BE2C (cell line): Measurements from ENCODE around the gene ADCK2.
"Not testable (repeated sequence)": the region's sequence is repeated elsewhere in the genome, so short reads cannot be mapped to it uniquely, and the experiment has no call there.

Source experiments
- DNase-seq: peaks from one replicate; pipeline ENCODE4 v3.0.0-alpha.2; 2020
- H3K27me3 ChIP-seq: fragments of 250-450 bp; sonication (Bioruptor Pico); 2 replicates; pipeline ENCODE4 v1.5.1; 2020; ENCODE audit warnings: mild to moderate bottlenecking
- H3K36me3 ChIP-seq: fragments of 250-450 bp; sonication (Bioruptor Pico); 2 replicates; pipeline ENCODE4 v1.5.1; 2020; ENCODE audit warnings: mild to moderate bottlenecking
- H3K4me1 ChIP-seq: fragments of 250-450 bp; sonication (Bioruptor Pico); 2 replicates; pipeline ENCODE4 v1.5.1; 2020
- H3K4me3 ChIP-seq: 2 replicates; pipeline ENCODE4 v1.5.1; 2011; ENCODE audit warnings: low read depth, low read length
- H3K9me3 ChIP-seq: fragments of 250-450 bp; sonication (Bioruptor Pico); 2 replicates; pipeline ENCODE4 v1.5.1; 2020
- CTCF ChIP-seq: IDR thresholded peaks from 2 replicates; pipeline ENCODE4 v1.5.1; 2012; ENCODE audit warnings: mild to moderate bottlenecking, low read depth, low read length

The ADCK2 gene

GRCh38 chr7:140686921-140687320, 14.2 kb downstream of the ADCK2 start:
- no peak for DNase-seq
- no peaks in the 10 kb centered on the region for H3K27me3 ChIP-seq
- no peaks in the 10 kb centered on the region for H3K36me3 ChIP-seq
- H3K9me3 ChIP-seq: no peaks in the 10 kb centered on the region
- TF ChIP-seq CTCF: no peak
- no peak overlapping the region for H3K4me3 ChIP-seq
- no peaks in the 10 kb centered on the region for H3K4me1 ChIP-seq

GRCh38 chr7:140688341-140688740, 15.6 kb downstream of the ADCK2 start:
- Histone ChIP-seq H3K4me3 (no peak overlapping the region), H3K9me3 (no peaks in the 10 kb centered on the region), H3K36me3 (no peaks in the 10 kb centered on the region), H3K27me3 (no peaks in the 10 kb centered on the region), H3K4me1 (no peaks in the 10 kb centered on the region)
- DNase-seq: no peak
- no peak for TF ChIP-seq CTCF

- no peaks in the 10 kb centered on the region for H3K27me3 ChIP-seq
- no peaks in the 10 kb centered on the region for H3K9me3 ChIP-seq
- no peak for TF ChIP-seq CTCF
- H3K36me3 ChIP-seq: no peaks in the 10 kb centered on the region
- no peak overlapping the region for H3K4me3 ChIP-seq
- DNase-seq: no peak
- no peaks in the 10 kb centered on the region for H3K4me1 ChIP-seq
These were observed 16.7 kb downstream of the ADCK2 start for GRCh38 chr7:140689199-140690152.

- DNase-seq: no peak
- no peaks in the 10 kb centered on the region for H3K9me3 ChIP-seq
- no peaks in the 10 kb centered on the region for H3K27me3 ChIP-seq
- no peaks in the 10 kb centered on the region for H3K36me3 ChIP-seq
- H3K4me3 ChIP-seq: no peak overlapping the region
- H3K4me1 ChIP-seq: peaks cover 4% of the 10 kb centered on the region; the same call in 1 of the 2 replicates
- TF ChIP-seq CTCF: no peak
These were observed 18.8 kb downstream of the ADCK2 start for GRCh38 chr7:140691376-140692045.

- not testable (repeated sequence) for H3K9me3 ChIP-seq, DNase-seq, H3K36me3 ChIP-seq, H3K27me3 ChIP-seq, H3K4me1 ChIP-seq, H3K4me3 ChIP-seq
These were observed 21.1 kb downstream of the ADCK2 start for GRCh38 chr7:140693849-140694248.

- H3K4me1 ChIP-seq: peaks cover 4% of the 10 kb centered on the region; the same call in 1 of the 2 replicates
- no peak for TF ChIP-seq CTCF
- no peak for DNase-seq
- no peaks in the 10 kb centered on the region for H3K36me3 ChIP-seq
- no peak overlapping the region for H3K4me3 ChIP-seq
- H3K27me3 ChIP-seq: no peaks in the 10 kb centered on the region
- no peaks in the 10 kb centered on the region for H3K9me3 ChIP-seq
These were observed 21.8 kb downstream of the ADCK2 start for GRCh38 chr7:140694592-140694991.
